ENCODE measurements around the gene HABP4.
"Not testable (repeated sequence)": the region's sequence is repeated elsewhere in the genome, so short reads cannot be mapped to it uniquely, and the experiment has no call there.

HABP4 gene

DNA sequence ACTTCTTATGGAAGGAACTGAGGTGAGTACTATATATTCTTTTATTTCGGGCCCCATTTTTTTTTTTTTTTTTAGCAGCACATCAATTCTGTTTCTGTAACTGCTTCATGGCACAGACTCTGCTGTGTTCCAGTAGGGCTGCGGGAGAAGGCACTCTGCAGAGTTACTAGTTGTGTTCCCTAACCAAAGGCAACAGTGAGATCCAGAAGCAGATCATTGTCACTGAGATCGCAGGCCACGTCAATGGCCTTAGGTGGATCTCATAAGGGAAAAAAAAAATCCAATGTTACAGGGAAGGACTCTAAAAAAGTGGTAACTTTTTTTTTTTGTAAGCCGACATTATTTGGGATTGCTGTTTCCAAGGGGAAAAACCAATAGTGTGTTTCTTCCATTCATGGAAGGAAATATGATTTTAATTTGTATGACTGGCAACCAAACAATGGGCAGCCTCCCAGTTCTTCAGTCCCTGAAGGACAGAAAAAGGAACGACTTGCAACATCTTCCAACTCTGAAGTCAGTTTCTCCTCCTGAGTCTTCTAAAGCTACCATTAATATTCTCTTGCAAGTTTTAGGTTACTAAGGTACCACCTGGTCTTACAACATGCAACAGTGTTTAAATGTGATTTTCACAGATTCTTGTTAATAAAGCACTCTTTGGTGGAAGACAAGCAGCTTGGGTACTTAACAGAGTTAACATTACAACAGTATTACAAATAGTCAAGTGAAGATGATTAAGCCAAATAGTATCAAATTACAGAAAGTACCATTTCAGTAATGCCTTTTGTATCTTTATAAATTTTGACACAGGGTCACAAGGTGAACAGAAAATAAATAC lies 52.8 kb downstream of the HABP4 start:
- H3K4me3 ChIP-seq (ENCODE audit: low read depth, low read length) = no peak overlapping the region
- TF ChIP-seq CTCF (IDR thresholded peaks at IDR 0.05; ENCODE audit: control insufficient read depth, extremely low read depth, insufficient read depth) = no peak
- no peak for DNase-seq (ENCODE audit: low read depth)

DNA sequence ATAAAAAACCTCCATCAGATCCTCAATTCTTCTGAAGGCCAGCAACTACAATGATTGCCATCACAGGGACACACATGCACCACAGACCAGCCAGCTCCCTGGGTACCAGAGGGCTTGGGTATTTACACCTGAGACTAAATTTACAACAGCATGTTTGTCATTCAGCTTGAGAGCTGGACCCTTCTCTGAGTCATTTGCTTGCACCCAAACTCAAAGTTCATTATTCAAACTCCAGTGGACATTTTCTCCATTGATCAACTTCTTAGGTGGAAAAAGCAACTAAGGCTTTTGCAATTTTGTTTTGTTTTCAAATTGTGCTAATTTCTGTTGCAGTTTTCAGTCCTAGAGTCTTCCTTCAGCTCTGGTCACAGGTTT lies 53.4 kb downstream of the HABP4 start:
- DNase-seq (ENCODE audit: low read depth) = not testable (repeated sequence)

GRCh38 chr9:96503918-96504317 lies 53.9 kb downstream of the HABP4 start:
- H3K4me3 ChIP-seq (ENCODE audit: low read depth, low read length) = no peak overlapping the region
- DNase-seq (ENCODE audit: low read depth) = no peak
- no peak for TF ChIP-seq CTCF (IDR thresholded peaks at IDR 0.05; ENCODE audit: control insufficient read depth, extremely low read depth, insufficient read depth)

More for the DNA sequence above, 53.4 kb downstream of the HABP4 start:
- not testable (repeated sequence) for H3K4me3 ChIP-seq (ENCODE audit: low read depth, low read length)

DNA sequence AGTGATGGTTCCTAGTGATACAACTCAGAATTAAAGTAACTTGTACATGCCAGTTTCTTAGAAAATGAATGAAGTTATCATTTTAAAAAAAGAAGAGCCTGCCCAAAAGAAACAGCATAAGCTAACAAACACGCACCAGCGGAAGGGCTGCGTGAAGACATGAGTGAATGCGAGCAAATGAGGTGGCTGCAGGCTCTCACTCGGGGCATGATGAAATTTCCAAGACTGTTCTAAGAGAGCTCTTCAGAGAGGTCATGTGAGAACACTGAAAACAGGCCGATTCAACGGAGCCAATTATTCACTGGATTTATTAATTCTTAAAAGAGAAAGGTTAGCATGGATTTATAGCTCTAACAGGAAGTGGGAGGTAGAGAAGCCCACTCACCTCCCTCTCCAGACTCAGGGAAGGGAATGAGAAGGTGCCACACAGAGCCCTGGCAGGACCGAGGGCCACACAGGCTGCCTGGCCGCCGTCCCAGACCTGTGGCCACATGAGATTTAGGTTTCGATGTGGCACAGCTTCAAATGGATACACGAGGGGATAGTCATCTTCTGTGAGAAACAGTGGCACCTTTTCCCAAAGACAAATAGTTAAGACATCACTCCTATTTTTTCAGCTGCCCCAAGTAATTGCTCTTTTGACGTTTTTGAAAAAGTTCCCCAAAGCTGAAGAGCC lies 55.5 kb downstream of the HABP4 start:
- no peak overlapping the region for H3K4me3 ChIP-seq (ENCODE audit: low read depth, low read length)
- DNase-seq (ENCODE audit: low read depth) = no peak
- TF ChIP-seq CTCF (IDR thresholded peaks at IDR 0.05; ENCODE audit: control insufficient read depth, extremely low read depth, insufficient read depth) = no peak

DNA sequence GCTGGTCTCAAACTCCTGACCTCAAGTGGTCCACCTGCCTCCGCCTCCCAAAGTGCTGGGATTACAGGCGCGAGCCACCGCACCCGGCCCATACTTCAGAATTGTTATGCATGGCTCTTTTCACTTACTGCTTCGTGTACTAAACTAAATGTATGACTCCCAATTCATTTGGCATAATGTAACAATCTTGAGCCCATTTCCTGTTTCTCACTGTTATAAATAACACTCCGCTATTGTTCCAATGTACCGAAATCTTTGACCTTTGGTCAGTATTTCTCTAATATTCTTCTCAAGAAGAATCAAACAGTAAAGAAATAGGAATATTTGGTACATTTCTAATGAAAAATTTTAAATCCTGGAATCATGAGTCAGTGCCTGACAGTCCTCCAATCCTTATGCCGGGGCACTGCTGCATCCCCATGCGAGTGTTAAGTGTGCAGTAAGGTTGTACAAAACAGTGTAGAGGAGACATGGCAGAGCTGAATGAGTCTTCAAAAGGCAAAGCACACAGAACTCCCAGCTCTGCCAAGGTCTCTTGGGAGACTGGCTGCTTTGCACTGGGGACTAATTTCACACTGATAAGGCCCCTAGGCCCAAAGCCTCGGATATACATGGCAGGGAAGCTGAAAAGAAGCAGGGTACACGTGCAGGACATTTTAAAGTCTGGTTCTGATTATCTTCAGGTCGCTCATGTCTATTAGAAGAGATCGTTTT lies 58.4 kb downstream of the HABP4 start:
- no peak for DNase-seq (ENCODE audit: low read depth)
- no peak for TF ChIP-seq CTCF (IDR thresholded peaks at IDR 0.05; ENCODE audit: control insufficient read depth, extremely low read depth, insufficient read depth)
- H3K4me3 ChIP-seq (ENCODE audit: low read depth, low read length) = no peak overlapping the region

- TF ChIP-seq CTCF (IDR thresholded peaks at IDR 0.05; ENCODE audit: control insufficient read depth, extremely low read depth, insufficient read depth) = no peak
- no peak overlapping the region for H3K4me3 ChIP-seq (ENCODE audit: low read depth, low read length)
- DNase-seq (ENCODE audit: low read depth) = no peak
These were observed 59.1 kb downstream of the HABP4 start for GRCh38 chr9:96509026-96509425.

GRCh38 chr9:96509848-96510247 lies 59.9 kb downstream of the HABP4 start:
- no peak overlapping the region for H3K4me3 ChIP-seq (ENCODE audit: low read depth, low read length)
- TF ChIP-seq CTCF (IDR thresholded peaks at IDR 0.05; ENCODE audit: control insufficient read depth, extremely low read depth, insufficient read depth) = no peak
- no peak for DNase-seq (ENCODE audit: low read depth)

Measured in LNCaP clone FGC (cell line).